LHCN-M2 (cell line): ENCODE results near the gene RCCD1. TPM values are rescaled to one million over a fixed set of nuclear protein-coding genes. Genes with fewer than 3 reads are reported as not detected.

Experiments
- DNase-seq: peaks from one replicate; pipeline ENCODE4 v3.0.0-alpha.2; 2012; ENCODE audit warnings: low read depth
- total RNA-seq: library from RNA; depleted of rRNA; stranded (reverse); fragments of >200 nt; gene quantifications from 2 replicates; pipeline ENCODE4 v1.2.3, GENCODE V29; 2014

RCCD1 gene
- total RNA-seq, 1 experiment from 2014 or later = 21.9 TPM

DNA sequence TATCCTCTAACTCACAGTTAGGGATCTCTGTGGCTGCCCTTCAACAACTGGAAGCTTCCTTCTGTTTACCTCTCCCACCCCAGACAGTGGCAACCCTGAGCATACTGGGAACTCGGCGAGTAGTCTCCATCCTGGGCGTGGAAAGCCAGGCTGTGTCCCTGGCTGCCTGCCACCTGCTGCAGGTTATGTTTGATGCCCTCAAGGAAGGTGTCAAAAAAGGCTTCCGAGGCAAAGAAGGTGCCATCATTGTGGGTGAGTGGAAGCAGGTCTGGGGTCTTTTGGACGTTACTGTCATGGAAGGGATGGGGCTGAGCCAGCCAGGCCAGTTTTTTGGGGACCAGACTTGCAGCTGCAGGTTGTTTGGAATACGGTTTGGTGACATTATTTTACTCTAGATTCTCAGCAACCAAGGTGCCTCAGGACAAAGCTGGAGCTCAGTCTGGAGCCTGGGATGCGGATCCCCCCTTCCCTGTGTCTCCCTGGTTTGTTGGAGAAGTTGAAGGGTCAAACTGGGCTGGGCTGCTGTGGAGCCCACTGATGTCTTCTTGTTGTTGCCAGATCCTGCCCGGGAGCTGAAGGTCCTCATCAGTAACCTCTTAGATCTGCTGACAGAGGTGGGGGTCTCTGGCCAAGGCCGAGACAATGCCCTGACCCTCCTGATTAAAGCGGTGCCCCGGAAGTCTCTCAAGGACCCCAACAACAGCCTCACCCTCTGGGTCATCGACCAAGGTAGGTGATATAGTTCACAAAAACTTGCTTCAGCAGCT, 12.1 kb upstream of the RCCD1 start:
- DNase-seq = no peak

DNA sequence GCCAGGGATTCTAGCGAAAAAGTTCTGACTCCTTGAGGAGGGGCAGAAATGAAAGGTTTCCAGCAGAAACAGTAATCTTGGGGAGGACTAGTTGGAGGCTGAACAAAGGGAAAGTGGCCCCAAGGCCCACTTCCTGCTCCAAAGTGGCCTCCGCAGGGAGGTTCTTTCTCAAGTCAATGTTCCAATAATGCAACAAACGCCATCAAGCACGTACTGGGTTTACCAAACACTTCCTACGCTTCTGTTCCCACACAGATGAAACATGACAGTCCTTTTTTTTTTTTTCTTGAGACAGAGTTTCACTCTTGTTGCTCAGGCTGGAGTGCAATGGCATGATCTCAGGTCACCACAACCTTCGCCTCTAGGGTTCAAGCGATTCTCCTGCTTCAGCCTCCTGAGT, 9.6 kb upstream of the RCCD1 start:
- DNase-seq = no peak

DNA sequence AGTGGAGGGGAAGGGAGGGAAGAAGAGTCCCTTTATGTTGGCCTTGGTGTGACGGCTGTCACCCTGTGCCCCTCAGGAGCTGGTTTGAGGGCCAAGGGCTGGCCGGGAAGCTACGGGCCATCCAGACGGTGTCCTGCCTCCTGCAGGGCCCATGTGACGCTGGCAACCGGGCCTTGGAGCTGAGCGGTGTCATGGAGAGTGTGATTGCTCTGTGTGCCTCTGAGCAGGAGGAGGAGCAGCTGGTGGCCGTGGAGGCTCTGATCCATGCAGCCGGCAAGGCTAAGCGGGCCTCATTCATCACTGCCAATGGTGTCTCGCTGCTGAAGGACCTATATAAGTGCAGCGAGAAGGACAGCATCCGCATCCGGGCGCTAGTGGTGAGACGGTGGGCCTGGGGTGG, 8.1 kb upstream of the RCCD1 start:
- no peak for DNase-seq

DNA sequence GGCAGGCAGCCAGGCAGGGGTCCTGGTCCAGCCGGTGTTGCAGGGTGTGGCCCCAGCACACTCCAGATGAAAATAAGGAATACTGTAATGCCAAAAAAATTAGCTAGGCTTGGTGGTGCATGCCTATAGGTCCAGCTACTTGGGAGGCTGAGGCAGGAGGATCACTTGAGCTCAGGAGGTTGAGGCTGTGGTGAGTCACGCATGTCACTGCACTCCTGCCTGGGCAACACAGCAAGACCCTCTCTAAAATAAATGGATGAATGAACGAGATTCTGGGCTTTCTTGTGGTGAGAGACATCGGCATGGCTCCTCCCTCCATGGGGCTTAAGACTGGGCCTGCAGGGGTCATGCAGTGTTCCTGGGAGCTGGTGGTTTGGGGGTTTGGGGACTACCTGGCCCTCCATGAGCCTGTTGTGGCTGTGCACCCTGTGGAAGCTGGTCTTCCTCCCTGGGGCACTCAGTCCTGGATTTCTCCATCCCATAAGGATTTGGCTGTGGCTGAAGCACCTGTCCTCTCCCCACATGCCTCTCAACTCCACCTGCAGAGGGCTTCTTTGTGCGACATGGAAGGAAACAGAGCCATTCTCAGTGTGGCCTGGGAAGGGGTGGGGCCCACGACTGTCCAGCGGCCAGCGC, 7.6 kb upstream of the RCCD1 start:
- no peak for DNase-seq

DNA sequence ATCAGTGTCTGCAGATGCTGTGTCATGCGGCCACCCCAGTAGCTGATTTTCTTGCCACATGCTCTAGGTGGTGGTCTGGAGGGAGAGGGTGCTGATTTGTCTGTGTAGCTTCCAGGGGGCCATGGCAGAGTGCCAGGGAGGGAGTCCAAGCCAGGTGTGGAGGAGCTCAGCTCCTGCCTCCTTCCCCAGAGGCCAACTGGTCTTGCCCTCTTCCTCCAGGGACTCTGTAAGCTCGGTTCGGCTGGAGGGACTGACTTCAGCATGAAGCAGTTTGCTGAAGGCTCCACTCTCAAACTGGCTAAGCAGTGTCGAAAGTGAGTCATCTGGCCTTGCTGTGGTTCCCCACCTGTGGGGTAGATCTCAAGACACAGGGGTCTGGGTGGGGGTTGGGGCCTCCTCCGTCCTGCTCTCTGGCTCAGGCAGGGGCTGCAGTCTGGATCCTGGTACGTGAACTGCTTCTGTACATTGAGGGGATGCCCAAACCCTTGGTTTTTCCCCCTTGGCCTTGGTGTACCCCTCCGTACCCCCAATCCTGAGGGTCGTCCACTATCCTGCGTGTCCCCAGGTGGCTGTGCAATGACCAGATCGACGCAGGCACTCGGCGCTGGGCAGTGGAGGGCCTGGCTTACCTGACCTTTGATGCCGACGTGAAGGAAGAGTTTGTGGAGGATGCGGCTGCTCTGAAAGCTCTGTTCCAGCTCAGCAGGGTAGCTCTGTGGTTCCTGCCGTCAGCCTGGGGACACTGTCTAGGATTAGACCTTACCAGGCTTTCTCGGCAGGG, 6.9 kb upstream of the RCCD1 start:
- DNase-seq = no peak

DNA sequence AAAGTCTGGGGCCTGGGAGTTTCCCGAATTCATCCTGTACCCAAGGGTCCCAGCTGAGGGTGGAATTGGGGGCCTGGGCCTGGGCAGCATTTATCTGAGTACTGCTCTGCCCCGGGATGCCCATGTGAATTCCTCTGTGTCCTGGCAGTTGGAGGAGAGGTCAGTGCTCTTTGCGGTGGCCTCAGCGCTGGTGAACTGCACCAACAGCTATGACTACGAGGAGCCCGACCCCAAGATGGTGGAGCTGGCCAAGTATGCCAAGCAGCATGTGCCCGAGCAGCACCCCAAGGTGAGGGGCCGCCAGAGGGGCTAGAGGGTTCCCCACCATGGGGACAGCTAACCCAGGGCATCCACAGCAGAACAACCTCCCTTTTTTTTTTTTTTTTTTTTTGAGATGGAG, 6.2 kb upstream of the RCCD1 start:
- DNase-seq = no peak

DNA sequence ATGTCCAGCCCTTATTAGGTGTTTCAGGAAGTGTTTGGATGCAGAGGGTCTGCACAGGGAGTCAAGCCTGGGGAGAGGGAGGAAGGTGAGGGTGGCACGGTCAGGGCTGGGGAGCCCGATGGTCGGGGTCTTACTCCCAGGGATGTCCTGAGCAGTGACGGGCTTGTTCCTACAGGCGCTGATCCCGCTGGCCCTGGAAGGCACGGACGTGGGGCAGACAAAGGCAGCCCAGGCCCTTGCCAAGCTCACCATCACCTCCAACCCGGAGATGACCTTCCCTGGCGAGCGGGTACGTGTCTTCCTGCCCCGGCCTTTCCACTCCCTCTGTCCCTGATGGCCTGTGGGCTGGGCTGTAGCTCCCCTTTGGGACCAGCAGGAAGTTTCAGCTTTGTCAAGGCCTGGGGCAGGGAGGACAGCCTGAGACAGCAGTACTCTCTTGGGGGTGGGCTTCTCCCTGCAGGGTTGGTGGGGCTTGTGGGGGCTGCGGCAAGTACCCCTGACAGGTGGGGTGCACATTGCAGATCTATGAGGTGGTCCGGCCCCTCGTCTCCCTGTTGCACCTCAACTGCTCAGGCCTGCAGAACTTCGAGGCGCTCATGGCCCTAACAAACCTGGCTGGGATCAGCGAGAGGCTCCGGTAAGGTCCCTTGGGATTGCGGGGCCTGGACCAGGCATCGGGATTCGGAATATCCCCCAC, 4.6 kb upstream of the RCCD1 start:
- no peak for DNase-seq

DNA sequence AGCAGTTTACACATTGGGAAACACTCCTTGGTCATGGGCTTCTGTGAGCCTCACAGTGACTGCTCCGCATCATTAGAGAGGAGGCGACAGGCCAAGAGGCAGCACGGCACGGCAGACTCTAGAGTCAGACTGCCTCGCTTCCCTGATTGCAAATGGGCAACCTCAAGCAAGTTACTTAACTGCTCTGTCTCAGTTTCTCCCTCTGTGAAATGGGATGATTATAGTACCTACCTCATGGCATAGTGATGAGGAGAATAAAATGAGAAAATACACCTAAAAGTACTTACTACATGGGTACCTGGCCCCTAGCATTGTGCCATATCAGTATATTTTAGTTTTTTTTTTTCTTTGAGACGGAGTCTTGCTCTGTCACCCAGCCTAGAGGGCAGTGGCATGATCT, 4.0 kb upstream of the RCCD1 start:
- no peak for DNase-seq

DNA sequence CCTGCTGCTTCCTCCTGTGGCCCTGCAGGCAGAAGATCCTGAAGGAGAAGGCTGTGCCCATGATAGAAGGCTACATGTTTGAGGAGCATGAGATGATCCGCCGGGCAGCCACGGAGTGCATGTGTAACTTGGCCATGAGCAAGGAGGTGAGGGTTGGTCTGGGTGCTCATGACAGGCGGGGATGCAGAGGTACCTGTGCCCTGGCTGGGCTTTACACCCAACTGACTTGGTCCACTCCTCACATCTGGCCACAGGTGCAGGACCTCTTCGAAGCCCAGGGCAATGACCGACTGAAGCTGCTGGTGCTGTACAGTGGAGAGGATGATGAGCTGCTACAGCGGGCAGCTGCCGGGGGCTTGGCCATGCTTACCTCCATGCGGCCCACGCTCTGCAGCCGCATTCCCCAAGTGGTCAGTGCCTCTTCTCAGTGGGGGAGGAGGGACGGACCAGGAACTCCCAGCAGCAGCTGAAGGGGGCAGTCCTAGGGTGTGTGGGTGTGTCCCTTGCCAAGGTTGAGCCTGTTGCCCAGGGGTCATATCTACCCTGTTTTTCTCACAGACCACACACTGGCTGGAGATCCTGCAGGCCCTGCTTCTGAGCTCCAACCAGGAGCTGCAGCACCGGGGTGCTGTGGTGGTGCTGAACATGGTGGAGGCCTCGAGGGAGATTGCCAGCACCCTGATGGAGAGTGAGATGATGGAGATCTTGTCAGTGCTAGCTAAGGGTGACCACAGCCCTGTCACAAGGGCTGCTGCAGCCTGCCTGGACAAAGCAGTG, 1.6 kb upstream of the RCCD1 start:
- DNase-seq = no peak

DNA sequence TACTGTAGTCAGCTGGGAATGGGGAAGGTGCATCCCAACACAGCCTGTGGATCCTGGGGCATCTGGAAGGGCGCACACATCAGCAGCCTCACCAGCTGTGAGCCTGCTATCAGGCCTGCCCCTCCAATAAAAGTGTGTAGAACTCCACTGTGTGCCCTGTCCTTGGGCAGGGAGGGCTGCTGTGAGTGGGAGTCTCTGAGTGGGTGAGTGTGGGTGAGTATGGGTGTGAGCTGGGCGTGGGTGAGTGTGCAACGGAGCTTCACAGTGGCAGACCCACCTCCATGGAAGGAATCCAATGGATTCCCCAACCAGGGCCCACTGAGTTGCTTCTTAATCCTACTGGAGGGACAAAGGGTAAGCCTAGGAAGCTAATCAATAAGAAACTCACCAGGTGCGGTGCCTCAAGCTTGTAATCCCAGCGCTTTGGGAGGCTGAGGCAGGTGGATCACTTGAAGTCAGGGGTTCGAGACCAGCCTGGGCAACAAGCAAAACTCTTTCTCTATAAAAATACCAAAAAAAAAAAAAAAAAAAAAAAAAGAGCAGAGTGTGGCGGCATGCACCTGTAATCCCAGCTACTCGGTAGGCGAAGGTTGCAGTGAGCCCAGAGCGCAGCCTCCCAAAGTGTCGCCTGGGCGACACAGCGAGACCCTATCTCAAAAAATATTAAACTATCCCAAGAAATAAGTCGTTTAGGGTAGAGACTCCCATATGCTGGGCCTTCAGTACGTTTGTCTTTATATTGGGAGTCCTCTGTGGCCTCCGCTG, 555 bp upstream of the RCCD1 start:
- DNase-seq = no peak

DNA sequence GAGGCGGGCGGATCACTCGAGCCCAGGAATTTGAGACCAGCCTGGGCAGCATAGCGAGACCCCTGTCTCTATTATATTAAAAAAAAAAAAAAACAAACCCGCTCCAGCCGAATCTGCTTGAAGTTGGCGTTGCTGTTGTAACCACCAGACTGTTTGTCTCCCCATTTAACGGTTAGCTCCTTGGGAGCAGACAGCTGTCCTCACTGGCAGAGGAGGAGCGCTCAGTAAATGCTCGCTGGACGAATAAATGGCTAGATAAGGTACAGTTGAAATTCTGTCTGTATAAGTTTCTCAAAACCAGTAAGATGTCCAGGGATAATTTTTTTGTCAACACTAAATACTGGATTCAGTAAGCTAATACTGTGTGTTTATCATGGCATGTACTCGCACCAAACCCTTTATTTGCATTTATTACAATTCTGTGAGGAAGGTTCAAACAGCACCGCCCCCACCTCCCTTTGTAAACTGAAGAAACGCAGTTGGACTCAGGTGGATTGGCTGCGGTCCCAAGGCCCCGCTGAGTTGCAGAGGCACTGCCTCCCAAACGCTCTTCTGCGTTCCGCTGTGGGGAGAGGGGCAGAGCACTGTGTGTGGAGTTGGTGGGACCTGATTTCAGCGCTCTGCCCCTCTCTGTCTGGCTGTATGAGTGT, 1.1 kb downstream of the RCCD1 start:
- peak; percentile 35 for DNase-seq

DNA sequence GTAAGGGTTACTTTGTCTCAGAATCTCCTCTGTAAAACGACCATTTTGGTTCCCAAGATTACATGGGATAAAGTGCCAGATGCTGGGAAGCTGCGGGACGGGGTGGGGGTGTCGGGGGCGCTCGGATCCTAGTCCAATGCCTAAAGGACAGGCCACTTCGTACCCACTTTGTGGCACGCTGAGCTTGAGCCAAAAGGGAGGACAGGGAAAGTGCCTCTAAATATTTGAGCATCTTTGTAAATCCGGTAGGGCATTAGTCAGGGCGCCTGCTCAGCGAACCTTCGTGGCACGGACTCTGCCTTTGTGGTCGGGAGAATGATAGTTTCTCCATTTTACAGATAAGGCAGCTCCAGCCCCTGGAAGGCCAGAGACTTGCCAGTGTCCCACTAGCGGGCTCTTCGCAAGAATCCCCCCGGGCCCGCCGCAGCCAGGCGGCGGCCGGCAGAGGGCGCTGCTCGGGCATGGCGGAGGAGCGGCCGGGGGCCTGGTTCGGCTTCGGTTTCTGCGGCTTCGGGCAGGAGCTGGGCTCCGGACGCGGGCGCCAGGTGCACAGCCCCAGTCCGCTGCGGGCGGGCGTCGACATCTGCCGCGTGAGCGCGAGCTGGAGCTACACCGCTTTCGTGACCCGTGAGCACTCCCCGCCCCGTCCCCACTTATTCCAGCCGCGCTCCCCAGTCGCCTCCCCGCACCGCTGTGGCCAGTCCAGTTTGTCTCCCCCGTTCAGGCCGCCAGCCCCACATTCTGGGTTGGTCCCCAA, 1.8 kb downstream of the RCCD1 start:
- DNase-seq = peak; percentile 63

DNA sequence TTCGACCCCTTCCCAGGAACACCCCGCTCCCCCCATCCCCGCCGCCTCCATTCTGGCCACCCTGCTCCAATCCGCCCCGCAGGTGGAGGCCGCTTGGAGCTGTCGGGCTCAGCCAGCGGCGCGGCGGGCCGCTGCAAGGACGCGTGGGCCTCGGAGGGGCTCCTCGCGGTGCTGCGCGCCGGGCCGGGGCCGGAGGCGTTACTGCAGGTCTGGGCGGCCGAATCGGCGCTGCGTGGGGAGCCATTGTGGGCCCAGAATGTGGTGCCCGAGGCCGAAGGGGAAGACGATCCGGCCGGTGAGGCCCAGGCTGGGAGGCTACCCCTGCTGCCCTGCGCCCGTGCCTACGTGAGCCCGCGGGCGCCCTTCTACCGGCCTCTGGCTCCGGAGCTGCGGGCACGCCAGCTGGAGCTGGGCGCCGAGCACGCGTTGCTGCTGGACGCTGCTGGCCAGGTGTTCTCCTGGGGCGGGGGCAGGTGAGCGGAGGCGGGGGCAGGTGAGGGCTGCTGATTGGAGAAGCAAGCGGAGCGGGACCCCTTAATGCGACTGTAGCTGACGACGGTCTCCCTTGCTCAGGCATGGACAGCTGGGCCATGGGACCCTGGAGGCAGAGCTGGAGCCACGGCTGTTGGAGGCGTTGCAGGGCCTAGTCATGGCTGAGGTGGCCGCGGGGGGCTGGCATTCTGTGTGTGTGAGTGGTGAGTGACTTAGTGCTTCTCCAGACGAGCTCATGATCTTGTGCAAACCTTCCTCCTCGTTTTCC, 2.5 kb downstream of the RCCD1 start:
- no peak for DNase-seq

DNA sequence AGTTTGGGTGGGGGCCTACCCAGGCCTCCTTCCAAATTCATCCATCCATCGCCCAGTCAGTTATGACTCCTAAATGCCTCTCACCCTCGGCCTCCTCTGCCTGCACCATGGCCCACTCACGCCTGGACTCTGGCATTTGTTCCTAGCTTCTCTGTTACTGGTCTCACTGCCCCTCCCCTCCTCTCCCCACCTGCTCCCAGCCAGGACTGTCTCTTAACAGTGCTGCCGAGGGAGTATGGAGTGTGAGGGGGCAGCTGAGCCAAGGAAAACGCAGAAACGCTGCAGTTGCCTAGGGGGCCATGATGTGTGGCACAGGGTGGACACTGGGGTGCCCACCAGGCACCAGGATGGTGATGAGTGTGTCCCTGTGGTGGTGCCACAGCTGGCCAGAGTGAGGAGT, 3.1 kb downstream of the RCCD1 start:
- DNase-seq = no peak

DNA sequence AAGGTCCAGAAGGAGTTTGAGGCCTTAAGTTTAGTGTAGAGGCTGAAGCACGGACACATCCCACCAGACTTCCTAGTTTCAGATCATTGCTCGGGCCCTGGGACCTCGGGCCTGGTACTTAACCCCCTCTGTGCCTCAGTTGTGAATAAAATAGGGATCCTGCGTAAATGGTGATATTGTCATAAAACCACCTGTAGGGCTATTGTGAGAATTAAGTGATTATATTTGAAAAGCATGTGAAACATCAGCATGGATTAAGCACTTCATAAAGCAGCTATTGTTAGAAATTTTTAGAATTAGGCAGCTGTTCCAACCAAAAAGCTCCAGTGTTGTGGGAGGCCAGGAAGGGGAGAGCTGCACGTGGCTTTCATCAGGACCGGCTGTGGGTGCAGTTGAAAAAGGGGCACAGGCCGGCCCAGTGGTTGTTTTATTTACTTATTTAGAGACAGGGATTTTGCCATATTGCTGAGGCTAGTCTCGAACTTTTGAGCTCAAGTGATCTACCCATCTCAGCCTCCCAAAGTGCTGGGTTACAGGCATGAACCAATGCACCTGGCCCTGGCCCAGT, 4.4 kb downstream of the RCCD1 start:
- no peak for DNase-seq

DNA sequence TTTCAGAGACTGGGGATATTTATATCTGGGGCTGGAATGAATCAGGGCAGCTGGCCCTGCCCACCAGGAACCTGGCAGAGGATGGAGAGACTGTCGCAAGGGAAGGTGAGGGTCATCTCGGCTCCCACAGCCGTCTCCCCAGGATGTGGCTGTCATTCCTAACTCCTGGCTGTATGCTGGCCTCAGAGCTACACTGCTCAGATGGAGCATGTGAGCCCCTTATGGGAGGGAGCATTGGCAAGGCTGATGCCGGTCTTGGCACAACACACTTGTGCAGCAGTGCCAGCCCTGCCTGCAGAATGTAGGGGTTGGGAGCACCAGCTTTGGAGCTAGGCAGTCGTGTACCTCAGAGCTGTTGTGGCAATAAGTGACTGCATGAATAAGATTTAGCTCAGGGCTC, 5.2 kb downstream of the RCCD1 start:
- DNase-seq = peak; percentile 30

DNA sequence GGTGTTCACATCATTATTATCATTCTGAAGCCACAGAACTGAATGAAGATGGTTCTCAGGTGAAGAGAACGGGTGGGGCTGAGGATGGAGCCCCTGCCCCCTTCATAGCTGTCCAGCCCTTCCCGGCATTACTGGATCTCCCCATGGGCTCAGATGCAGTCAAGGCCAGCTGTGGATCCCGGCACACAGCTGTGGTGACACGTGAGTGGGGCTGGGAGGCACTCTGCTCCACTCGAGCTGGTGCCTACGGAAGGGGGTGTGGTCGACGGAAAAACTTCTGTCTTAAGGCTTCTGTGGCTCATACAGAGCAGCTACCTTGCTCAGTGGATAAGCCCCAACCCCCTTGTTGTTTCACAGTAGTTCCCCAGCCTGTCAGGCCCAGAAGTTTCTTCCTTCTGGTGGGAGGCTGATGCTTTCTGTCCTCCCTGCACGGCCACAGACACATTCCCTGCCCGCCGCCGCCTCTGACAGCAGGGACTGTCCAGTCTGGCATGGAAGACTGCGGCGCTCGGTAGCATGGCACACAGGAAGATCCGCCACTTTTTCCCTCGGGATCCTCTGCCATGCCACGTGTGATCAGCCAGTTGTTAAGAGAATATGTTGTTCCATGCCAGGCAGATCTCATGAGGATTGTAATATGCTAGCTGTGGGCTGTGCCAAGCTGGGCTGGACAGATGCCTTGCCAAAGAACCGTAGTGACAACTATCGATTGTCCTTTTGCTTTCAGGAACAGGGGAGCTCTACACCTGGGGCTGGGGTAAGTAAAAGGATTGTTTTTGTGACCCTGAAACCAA, 5.8 kb downstream of the RCCD1 start:
- DNase-seq = no peak
